CD4-positive, alpha-beta T cell treated with Interferon gamma for 1 hour (primary cell): ENCODE results near the gene CD109.
"Not testable (repeated sequence)": the region's sequence is repeated elsewhere in the genome, so short reads cannot be mapped to it uniquely, and the experiment has no call there.

Source experiments
- DNase-seq: peaks from one replicate; pipeline ENCODE4 v3.0.0-alpha.2; 2020

CD109 gene

GRCh38 chr6:73796881-73797280 lies 100.9 kb downstream of the CD109 start:
- DNase-seq = no peak

DNA sequence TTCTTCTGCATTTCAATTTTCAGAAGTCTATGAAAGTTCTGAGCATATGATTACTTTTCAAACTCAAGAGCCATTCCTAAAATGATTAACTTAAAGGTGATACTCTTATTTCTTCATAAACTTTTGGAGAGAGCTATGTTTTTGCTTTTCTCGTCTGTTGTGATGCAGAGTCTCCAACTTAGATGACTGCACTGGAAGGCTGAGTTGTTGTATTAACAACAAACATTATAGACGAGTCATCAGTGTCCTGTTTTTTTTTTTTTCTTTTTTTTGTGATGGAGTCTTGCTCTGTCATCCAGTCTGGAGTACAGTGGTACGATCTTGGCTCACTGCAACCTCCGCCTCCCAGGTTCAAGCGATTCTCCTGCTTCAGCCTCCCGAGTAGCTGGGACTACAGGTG lies 101.9 kb downstream of the CD109 start:
- no peak for DNase-seq

DNA sequence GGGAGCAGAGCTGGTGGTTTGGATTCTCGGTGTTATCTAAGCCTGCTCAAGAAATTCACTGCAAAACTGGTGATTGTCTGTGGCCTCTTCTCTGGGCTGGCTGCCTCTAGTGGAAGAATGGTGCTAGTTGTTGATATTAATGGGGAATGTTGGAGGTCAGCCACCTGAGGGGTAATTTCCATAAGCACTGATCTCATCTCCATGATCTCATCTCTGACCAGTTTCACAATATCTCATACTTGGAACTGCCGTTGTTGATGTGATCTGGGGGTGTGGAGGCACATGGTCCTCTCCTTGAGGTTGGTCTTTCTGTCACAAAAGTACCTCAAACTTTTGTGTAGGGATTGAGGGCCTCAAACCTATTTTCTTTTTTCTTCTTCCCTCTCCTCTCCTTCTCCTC lies 102.6 kb downstream of the CD109 start:
- DNase-seq = no peak

DNA sequence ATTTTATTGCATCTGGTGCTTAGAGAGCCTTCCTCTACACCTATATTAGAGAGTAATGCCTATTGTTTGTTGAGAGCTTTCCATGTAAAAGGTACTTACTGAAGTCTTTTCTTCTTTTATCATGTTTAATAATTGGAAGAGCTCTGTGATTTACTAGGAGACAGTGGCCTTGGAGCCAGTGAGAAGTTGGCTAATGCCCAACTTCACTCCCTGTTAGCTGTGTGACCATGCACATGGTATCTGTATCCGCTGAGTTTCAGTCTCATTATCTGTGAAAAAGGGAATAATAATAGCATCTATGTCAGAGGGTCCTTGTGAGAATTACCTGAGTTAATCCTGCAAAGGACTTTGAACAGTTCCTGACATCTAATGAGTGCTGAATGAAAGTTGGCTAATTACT lies 105.0 kb downstream of the CD109 start:
- no peak for DNase-seq

GRCh38 chr6:73801652-73802268 lies 105.8 kb downstream of the CD109 start:
- no peak for DNase-seq

- DNase-seq = no peak
Measured at GRCh38 chr6:73802366-73802765, 106.4 kb downstream of the CD109 start.

- DNase-seq = no peak
Measured at GRCh38 chr6:73803562-73804241, 107.7 kb downstream of the CD109 start.

DNA sequence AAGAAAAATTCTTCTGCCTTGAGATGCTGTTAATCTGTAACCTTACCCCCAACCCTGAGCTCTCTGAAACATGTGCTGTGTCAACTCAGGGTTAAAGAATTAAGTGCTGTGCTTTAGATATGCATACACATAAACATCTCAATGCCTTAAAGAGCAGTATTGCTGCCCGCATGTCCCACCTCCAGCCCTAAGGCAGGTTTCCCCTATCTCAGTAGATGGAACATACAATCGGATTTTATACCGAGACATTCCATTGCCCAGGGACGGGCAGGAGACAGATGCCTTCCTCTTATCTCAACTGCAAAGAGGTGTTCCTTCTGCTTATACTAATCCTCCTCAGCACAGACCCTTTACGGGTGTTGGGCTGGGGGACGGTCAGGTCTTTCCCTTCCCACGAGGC lies 109.2 kb downstream of the CD109 start:
- DNase-seq = not testable (repeated sequence)

DNA sequence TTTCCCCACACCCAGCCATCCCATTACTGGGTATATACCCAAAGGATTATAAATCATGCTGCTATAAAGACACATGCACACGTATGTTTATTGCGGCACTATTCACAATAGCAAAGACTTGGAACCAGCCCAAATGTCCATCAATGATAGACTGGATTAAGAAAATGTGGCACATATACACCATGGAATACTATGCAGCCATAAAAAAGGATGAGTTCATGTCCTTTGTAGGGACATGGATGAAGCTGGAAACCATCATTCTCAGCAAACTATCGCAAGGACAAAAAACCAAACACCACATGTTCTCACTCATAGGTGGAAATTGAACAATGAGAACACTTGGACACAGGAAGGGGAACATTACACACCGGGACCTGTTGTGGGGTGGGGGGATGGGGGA lies 110.0 kb downstream of the CD109 start:
- DNase-seq = not testable (repeated sequence)

- DNase-seq = no peak
Measured at GRCh38 chr6:73811706-73812105, 115.7 kb downstream of the CD109 start.

- no peak for DNase-seq
Measured at GRCh38 chr6:73817253-73817652, 121.2 kb downstream of the CD109 start.

DNA sequence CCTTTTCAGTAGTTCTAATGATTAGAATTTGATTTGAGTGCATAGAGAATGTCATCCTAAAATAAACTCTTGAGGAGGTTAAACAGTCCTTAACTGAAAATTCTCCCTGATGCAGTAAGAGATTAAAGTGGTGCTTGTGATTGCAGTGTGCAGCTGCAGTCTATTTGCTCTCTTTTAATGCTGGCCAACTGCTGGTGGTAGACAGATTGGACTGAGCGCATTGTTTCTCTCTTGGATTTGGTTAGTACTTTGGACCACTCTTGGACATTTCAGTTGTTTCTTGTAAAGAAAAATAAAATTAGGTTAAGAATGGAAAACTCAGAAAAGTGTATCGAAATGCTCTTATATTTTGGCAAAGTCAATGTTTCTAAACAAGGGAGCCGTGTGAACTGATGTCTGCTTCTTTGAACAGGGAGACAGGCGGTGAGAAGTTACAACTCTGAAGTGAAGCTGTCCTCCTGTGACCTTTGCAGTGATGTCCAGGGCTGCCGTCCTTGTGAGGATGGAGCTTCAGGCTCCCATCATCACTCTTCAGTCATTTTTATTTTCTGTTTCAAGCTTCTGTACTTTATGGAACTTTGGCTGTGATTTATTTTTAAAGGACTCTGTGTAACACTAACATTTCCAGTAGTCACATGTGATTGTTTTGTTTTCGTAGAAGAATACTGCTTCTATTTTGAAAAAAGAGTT lies 127.2 kb downstream of the CD109 start:
- no peak for DNase-seq

- DNase-seq = no peak
Measured at GRCh38 chr6:73823832-73824231, 127.8 kb downstream of the CD109 start.

DNA sequence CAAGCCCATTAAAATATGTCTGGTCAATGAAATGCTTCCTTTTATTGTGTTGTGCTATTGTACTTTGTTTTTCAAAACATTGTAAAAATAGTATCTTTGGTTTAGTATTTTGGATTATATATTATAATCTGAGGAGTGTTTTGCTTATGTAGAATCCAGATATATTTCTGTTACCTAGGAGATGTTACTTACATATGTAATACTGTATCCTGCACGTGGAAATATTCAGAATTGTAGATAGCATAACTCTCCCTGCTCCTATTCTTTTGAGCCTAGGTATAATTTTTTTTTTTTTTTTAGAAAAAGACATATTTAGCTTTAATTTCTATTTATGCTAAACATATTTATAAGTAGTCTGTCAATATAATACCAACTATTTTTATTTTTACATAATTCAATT lies 130.6 kb downstream of the CD109 start:
- no peak for DNase-seq

GRCh38 chr6:73830119-73830518 lies 134.1 kb downstream of the CD109 start:
- DNase-seq = no peak

- no peak for DNase-seq
Measured at GRCh38 chr6:73832313-73832712, 136.3 kb downstream of the CD109 start.

DNA sequence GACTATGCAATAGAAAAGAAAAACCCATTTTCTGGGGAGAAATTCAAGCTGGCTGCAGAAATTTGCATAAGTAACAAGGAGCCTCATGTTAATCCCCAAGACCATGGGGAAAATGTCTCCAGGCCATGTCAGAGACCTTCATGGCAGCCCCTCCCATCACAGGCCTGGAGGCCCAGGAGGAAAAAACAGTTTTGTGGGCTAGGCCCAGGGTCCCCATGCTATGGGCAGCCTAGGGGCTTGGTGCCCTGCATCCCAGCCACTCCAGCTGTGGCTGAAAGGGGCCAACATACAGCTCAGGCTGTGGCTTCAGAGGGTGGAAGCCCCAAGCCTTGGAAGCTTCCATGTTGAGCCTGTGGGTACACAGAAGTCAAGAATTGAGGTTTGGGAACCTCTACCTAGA lies 148.7 kb downstream of the CD109 start:
- DNase-seq = not testable (repeated sequence)

- DNase-seq = not testable (repeated sequence)
Measured at GRCh38 chr6:73851048-73851447, 155.0 kb downstream of the CD109 start.

GRCh38 chr6:73854998-73855718 lies 159.2 kb downstream of the CD109 start:
- DNase-seq = no peak

DNA sequence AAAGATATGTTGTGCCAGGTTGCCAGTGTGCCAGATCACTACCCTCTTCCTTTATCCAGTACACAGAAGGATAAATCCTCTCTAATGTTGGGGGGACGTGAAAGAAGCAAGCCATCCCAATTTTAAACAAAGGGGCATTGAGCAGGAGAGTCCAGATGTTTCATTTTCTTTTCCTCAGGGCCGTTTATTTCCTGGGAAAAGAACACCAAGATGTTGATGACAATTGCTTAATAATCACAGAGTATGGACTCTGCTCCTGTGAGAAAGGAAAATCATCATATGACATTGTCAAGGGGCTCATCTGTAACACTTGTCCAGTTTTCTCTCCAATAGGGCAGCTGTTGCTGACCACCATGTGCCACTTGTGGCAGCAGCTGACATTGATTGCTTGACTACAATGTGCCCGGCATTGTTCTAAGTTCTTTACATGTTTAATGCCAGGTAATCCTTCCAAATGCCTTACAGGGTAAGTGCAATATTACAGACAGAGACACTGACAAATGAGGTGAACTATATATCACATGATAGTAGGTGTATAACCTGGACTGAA lies 161.4 kb downstream of the CD109 start:
- DNase-seq = no peak

DNA sequence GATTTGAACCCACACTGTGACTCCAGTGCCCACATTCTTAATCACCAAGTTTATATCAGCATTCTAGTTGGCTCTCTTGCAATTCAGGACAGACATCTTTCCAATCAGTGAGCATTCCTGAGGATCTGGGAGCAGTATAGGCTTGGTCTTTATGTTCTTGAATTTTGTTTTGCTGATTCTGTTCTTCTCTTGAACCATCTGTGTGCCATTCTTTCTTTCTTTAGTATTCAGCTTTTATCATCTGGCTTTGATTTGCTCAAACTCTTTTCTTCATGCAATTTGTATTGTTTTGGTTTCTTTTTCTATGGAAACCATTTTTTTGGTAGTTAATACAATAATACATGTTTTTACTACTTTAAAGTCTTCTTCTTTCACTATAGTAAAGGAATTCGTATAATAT lies 162.4 kb downstream of the CD109 start:
- no peak for DNase-seq

DNA sequence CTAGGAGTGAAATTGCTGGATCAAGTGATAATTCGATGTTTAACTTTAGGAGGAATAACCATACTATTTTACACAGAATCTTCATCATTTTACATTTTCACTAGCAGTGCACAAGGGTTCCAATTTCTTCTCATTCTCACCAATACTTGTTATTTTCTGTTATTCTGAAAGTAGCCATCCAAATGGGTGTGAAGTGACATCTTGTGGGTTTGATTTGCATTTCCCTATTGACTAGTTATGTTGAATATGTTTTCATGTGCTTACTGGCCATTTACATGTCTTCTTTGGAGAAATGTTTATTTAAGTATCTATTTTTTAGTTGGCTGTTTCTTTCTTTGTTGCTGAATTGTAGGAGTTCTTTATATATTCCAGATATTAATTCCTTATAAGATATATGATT lies 164.3 kb downstream of the CD109 start:
- no peak for DNase-seq

- no peak for DNase-seq
Measured at GRCh38 chr6:73866305-73866704, 170.3 kb downstream of the CD109 start.
